22Rv1 (cell line): Measurements from ENCODE around the gene MAP4K3.
A peak's percentile ranks its signal among the peaks of the same experiment; 100 is the strongest.

Experiments used
- H3K27ac ChIP-seq: fragments of 450-650 bp; 2 replicates; pipeline ENCODE4 v1.5.1; 2017
- CTCF ChIP-seq: fragments of 450-650 bp; IDR thresholded peaks from 2 replicates; pipeline ENCODE4 v1.5.1; 2017; ENCODE audit warnings: mild to moderate bottlenecking
- ZFX ChIP-seq: fragments of 450-650 bp; IDR thresholded peaks from 2 replicates; pipeline ENCODE4 v1.6.1; 2017; ENCODE audit warnings: antibody characterized with exemption, borderline replicate concordance

MAP4K3 gene

GRCh38 chr2:39436592-39437521 lies at the start of gene MAP4K3:
MAP4K3 (minus strand) TSS chr2:39437285; CDS start chr2:39436987, 298 bp downstream.
- TF ChIP-seq ZFX: no peak
- no peak for TF ChIP-seq CTCF
- H3K27ac ChIP-seq: peak within 1 kb of the TSS; percentile 88

GRCh38 chr2:39486071-39486470 lies 49.0 kb upstream of the MAP4K3 start:
- no peak overlapping the region for H3K27ac ChIP-seq
- TF ChIP-seq CTCF (no peak), ZFX (no peak)

- TF ChIP-seq CTCF: no peak
- no peak for TF ChIP-seq ZFX
- no peak overlapping the region for H3K27ac ChIP-seq
Measured at GRCh38 chr2:39484620-39485495, 47.8 kb upstream of the MAP4K3 start.

- TF ChIP-seq CTCF: no peak
- no peak for TF ChIP-seq ZFX
- no peak overlapping the region for H3K27ac ChIP-seq
Measured at GRCh38 chr2:39484206-39484605, 47.1 kb upstream of the MAP4K3 start.

GRCh38 chr2:39483534-39483933 lies 46.4 kb upstream of the MAP4K3 start:
- TF ChIP-seq CTCF (no peak), ZFX (no peak)
- no peak overlapping the region for H3K27ac ChIP-seq

- H3K27ac ChIP-seq: no peak overlapping the region
- TF ChIP-seq CTCF (no peak), ZFX (no peak)
Measured at GRCh38 chr2:39481611-39482010, 44.5 kb upstream of the MAP4K3 start.
